Hepatocyte (in vitro differentiated cells): ENCODE data around the gene TTLL7. TPM values are rescaled to one million over a fixed set of nuclear protein-coding genes. Genes with fewer than 3 reads are reported as not detected.

Source experiments
- DNase-seq: peaks from one replicate; pipeline ENCODE4 v3.0.0-alpha.2; 2016; ENCODE audit warnings: low spot score
- H2AFZ ChIP-seq: fragments of 200-600 bp; sonication (generic); 2 replicates; pipeline ENCODE4 v1.6.0; 2016; ENCODE audit warnings: antibody characterized with exemption, mild to moderate bottlenecking
- H3K27ac ChIP-seq: fragments of 200-600 bp; sonication (generic); 2 replicates; pipeline ENCODE4 v1.5.1; 2016; ENCODE audit warnings: mild to moderate bottlenecking
- H3K27me3 ChIP-seq: fragments of 200-600 bp; sonication (generic); 2 replicates; pipeline ENCODE4 v1.6.1; 2016
- H3K36me3 ChIP-seq: fragments of 200-600 bp; sonication (generic); replicated peaks from 2 replicates; pipeline ENCODE4 v1.5.1; 2016; ENCODE audit warnings: low read depth; ENCODE audit not compliant: insufficient read depth
- H3K4me1 ChIP-seq: fragments of 200-600 bp; sonication (generic); 2 replicates; pipeline ENCODE4 v1.5.1; 2016; ENCODE audit warnings: mild to moderate bottlenecking, moderate library complexity; ENCODE audit not compliant: insufficient read depth
- H3K4me2 ChIP-seq: fragments of 200-600 bp; sonication (generic); 2 replicates; pipeline ENCODE4 v1.6.0; 2016
- H3K4me3 ChIP-seq: fragments of 200-600 bp; sonication (generic); 2 replicates; pipeline ENCODE4 v1.5.1; 2016; ENCODE audit warnings: mild to moderate bottlenecking
- H3K79me2 ChIP-seq: fragments of 200-600 bp; sonication (generic); 2 replicates; pipeline ENCODE4 v1.6.0; 2017; ENCODE audit warnings: mild to moderate bottlenecking
- H3K9me2 ChIP-seq: fragments of 200-600 bp; sonication (generic); replicated peaks from 2 replicates; pipeline ENCODE4 v1.6.0; 2017; ENCODE audit warnings: mild to moderate bottlenecking; ENCODE audit not compliant: insufficient read depth
- H3K9me3 ChIP-seq: fragments of 200-600 bp; sonication (generic); 2 replicates; pipeline ENCODE4 v1.5.1; 2016; ENCODE audit warnings: low read depth, mild to moderate bottlenecking
- H4K20me1 ChIP-seq: fragments of 200-600 bp; sonication (generic); 2 replicates; pipeline ENCODE4 v1.6.0; 2016; ENCODE audit warnings: mild to moderate bottlenecking; ENCODE audit not compliant: insufficient read depth, poor library complexity, severe bottlenecking
- EZH2 ChIP-seq: fragments of 200-600 bp; sonication (generic); IDR thresholded peaks from 2 replicates; pipeline ENCODE4 v1.6.1; 2016; ENCODE audit warnings: antibody characterized with exemption, mild to moderate bottlenecking, borderline replicate concordance
- EZH2phosphoT487 ChIP-seq: fragments of 200-600 bp; sonication (generic); IDR thresholded peaks from one replicate; pipeline ENCODE4 v1.6.1; 2018; ENCODE audit warnings: antibody characterized with exemption, mild to moderate bottlenecking, low read depth, moderate library complexity; ENCODE audit not compliant: unreplicated experiment, severe bottlenecking
- WGBS: methylation state at CpG from one replicate; pipeline ENCODE4 v1.1.6; 2016; ENCODE audit warnings: low lambda C conversion rate; ENCODE audit errors: missing lambda C conversion rate; 5-methylcytosine and 5-hydroxymethylcytosine counted together
- polyA plus RNA-seq: library from polyadenylated mRNA; unstranded; fragments of >200 nt; fragmentation: Nextera tagmentation; extraction: Ambion mirVana; gene quantifications from 2 replicates; pipeline ENCODE4 v1.2.1, GENCODE V29; 2016
- total RNA-seq: library from RNA; depleted of rRNA; stranded (reverse); fragments of >200 nt; gene quantifications from 2 replicates; pipeline ENCODE4 v1.2.3, GENCODE V29; 2014
- TF ChIP-seq, protein P1 (sequence below): fragments of 200-600 bp; sonication (generic); IDR thresholded peaks from 2 replicates; pipeline ENCODE4 v1.5.1; 2016; ENCODE audit warnings: antibody characterized with exemption, mild to moderate bottlenecking; ENCODE audit not compliant: poor library complexity

The TTLL7 gene
- total and polyA plus RNA-seq, 2 experiments from 2014 or later: 1.9 to 3.5 TPM

DNA sequence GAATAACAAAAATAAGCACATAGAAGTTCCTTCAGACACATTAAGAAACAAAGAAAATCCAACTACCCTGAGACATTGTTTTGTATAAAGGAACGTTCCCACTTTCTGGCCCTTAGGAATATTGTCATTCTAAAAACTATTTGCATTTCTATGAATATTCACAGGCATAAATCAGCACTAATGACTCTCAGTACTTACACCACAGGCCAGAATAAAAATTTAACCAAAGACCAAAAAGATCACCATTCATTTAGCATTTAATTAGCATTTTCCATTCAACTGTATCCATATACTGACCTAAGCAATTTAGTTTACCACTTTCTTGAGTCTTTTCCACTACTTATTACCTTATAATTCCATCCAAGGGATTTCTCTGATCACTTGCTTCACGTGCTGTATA is 75.4 kb downstream of the TTLL7 start:
- 82% methylated on average over 2 of the region's 2 CpGs for WGBS
- no peak overlapping the region for H3K4me3 ChIP-seq
- H2AFZ ChIP-seq: no peak overlapping the region
- no peaks in the 10 kb centered on the region for H3K79me2 ChIP-seq
- H3K4me2 ChIP-seq: no peak overlapping the region
- no peaks in the 10 kb centered on the region for H4K20me1 ChIP-seq
- no peak for TF ChIP-seq EZH2phosphoT487
- TF ChIP-seq, protein P1, sequence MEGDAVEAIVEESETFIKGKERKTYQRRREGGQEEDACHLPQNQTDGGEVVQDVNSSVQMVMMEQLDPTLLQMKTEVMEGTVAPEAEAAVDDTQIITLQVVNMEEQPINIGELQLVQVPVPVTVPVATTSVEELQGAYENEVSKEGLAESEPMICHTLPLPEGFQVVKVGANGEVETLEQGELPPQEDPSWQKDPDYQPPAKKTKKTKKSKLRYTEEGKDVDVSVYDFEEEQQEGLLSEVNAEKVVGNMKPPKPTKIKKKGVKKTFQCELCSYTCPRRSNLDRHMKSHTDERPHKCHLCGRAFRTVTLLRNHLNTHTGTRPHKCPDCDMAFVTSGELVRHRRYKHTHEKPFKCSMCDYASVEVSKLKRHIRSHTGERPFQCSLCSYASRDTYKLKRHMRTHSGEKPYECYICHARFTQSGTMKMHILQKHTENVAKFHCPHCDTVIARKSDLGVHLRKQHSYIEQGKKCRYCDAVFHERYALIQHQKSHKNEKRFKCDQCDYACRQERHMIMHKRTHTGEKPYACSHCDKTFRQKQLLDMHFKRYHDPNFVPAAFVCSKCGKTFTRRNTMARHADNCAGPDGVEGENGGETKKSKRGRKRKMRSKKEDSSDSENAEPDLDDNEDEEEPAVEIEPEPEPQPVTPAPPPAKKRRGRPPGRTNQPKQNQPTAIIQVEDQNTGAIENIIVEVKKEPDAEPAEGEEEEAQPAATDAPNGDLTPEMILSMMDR: no peak
- TF ChIP-seq EZH2: no peak
- H3K27me3 ChIP-seq: no peaks in the 10 kb centered on the region
- no peak for DNase-seq
- H3K9me3 ChIP-seq: no peaks in the 10 kb centered on the region
- no peak overlapping the region for H3K27ac ChIP-seq
- H3K36me3 ChIP-seq: no peaks in the 10 kb centered on the region
- no peaks in the 10 kb centered on the region for H3K9me2 ChIP-seq
- H3K4me1 ChIP-seq: no peaks in the 10 kb centered on the region

DNA sequence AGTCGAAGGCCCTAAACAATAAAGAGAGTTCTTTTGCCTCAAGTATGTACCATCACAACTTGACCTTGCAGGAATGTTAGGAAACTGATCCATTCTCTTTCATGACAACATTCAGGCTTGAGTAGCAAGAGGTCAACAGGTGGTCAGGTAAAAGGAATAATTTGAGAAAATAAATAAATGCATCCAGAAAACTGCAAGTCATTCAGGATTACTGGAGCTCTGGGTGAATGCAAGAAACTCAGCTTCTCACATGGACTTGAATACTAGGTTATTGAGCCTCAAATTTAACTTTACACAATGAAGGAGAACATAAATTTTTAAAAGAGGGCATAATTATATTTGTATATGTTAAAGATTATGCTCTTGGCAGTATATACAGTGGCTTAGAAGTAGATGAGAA is 76.5 kb downstream of the TTLL7 start:
- 50% methylated on average over 1 of the region's 1 CpG for WGBS
- TF ChIP-seq EZH2 (no peak), EZH2phosphoT487 (no peak)
- TF ChIP-seq, protein P1: no peak
- no peaks in the 10 kb centered on the region for H3K27me3 ChIP-seq
- no peaks in the 10 kb centered on the region for H3K9me2 ChIP-seq
- no peak for DNase-seq
- no peaks in the 10 kb centered on the region for H3K36me3 ChIP-seq
- no peaks in the 10 kb centered on the region for H3K4me1 ChIP-seq
- H3K4me3 ChIP-seq: no peak overlapping the region
- H3K27ac ChIP-seq: no peak overlapping the region
- H3K79me2 ChIP-seq: no peaks in the 10 kb centered on the region
- no peaks in the 10 kb centered on the region for H3K9me3 ChIP-seq
- no peaks in the 10 kb centered on the region for H4K20me1 ChIP-seq
- no peak overlapping the region for H2AFZ ChIP-seq
- H3K4me2 ChIP-seq: no peak overlapping the region

DNA sequence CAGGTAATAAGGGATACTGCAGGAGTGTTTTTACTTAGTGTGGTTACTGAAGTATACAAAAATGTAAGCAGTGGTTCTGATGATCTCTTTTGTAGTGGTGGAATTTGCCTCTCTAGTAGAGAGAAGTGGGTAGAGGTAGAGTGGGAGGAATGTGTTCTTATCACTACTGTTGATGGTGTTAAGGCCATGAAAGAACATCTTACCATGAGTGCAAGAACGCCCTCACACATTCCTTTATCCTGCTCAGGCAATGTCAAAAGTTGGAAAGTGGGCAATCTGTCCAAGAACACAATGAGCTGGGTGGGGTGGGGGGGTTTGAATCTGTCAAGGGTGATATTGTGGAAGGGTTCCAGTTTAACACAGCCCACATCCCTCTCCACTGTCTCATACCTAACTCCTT is 78.6 kb downstream of the TTLL7 start:
- H3K9me3 ChIP-seq: no peaks in the 10 kb centered on the region
- 90% methylated on average over 1 of the region's 1 CpG for WGBS
- H3K4me1 ChIP-seq: no peaks in the 10 kb centered on the region
- TF ChIP-seq EZH2 (no peak), EZH2phosphoT487 (no peak)
- TF ChIP-seq, protein P1: no peak
- no peaks in the 10 kb centered on the region for H4K20me1 ChIP-seq
- no peak overlapping the region for H3K4me2 ChIP-seq
- no peak for DNase-seq
- H3K27me3 ChIP-seq: no peaks in the 10 kb centered on the region
- H2AFZ ChIP-seq: no peak overlapping the region
- H3K9me2 ChIP-seq: no peaks in the 10 kb centered on the region
- no peak overlapping the region for H3K4me3 ChIP-seq
- no peak overlapping the region for H3K27ac ChIP-seq
- H3K36me3 ChIP-seq: no peaks in the 10 kb centered on the region
- no peaks in the 10 kb centered on the region for H3K79me2 ChIP-seq

DNA sequence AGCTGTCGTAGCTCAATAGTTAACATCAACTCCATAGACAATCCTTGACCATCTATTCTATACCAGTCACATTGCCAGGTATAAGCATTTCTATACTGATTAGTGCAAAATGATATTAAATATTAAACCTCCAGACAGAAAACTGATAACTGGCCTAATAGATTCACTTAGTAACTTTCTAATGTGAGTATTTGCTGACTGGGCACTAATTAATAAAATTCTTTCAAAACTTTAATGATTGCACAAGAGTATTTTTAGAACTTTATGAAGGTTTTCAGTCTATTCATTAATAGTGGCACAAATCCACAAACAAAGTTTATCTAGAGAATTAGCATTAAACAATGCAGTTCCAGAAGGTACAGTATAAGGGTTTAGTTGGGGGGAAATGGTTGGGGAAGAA is 79.1 kb downstream of the TTLL7 start:
- H3K9me3 ChIP-seq: no peaks in the 10 kb centered on the region
- 97% methylated on average over 1 of the region's 1 CpG for WGBS
- no peaks in the 10 kb centered on the region for H3K79me2 ChIP-seq

More for the DNA sequence above, 79.1 kb downstream of the TTLL7 start:
- H2AFZ ChIP-seq: no peak overlapping the region
- no peaks in the 10 kb centered on the region for H3K36me3 ChIP-seq
- no peak overlapping the region for H3K27ac ChIP-seq
- no peak for TF ChIP-seq EZH2phosphoT487
- TF ChIP-seq, protein P1: no peak
- TF ChIP-seq EZH2: no peak
- DNase-seq: no peak
- H3K4me1 ChIP-seq: no peaks in the 10 kb centered on the region
- H4K20me1 ChIP-seq: no peaks in the 10 kb centered on the region
- no peaks in the 10 kb centered on the region for H3K27me3 ChIP-seq
- H3K4me2 ChIP-seq: no peak overlapping the region
- H3K4me3 ChIP-seq: no peak overlapping the region
- H3K9me2 ChIP-seq: no peaks in the 10 kb centered on the region
